ENCODE results near the gene UBE2F.

The UBE2F gene

DNA sequence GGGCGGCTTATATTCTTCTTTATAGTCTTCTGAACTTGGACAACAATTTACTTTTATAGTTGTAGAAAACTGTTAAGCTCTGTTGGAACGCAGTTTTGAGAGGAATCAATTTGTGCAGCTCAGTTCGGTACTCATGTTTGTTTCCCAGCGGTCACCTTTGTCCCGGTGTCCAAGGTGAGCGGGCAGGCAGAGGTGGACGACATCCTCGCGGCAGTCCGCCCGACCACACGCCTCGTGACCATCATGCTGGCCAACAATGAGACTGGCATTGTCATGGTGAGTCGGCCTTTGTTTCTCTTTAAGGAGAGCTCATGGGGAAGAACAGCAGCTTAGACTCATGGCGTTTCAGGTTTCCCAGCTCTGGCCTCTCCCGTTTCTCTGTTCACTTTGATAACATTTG, 114.7 kb downstream of the UBE2F start:
- H3K4me3 ChIP-seq (ENCODE audit: low read length): no peak overlapping the region
- TF ChIP-seq CTCF (IDR thresholded peaks at IDR 0.05; ENCODE audit: insufficient read depth, low read depth, low read length, missing control alignments): no peak
- no peak for DNase-seq (ENCODE audit: low read depth)

GRCh38 chr2:238082151-238082550, 115.3 kb downstream of the UBE2F start:
- no peak for TF ChIP-seq CTCF (IDR thresholded peaks at IDR 0.05; ENCODE audit: insufficient read depth, low read depth, low read length, missing control alignments)
- DNase-seq (ENCODE audit: low read depth): no peak
- no peak overlapping the region for H3K4me3 ChIP-seq (ENCODE audit: low read length)

DNA sequence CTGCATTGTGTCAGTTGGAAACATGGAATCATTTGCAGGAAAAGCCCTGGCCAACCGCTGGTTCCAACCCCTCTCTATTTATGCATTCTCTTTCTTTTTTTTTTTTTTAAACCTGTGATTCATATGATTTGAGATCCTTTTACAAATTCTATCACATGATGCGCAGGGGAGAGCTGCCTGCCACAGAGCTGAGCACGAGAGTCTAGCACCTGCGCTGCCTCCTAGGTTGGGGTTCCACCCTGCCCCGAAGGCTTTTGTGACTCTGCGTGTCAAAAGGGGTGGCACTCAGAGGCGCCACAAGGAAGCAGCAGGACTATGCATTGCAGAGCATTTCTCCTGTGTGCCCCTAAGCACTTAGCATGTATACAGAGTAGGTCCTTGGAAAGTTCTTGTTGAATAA, 116.0 kb downstream of the UBE2F start:
- TF ChIP-seq CTCF (IDR thresholded peaks at IDR 0.05; ENCODE audit: insufficient read depth, low read depth, low read length, missing control alignments): no peak
- no peak overlapping the region for H3K4me3 ChIP-seq (ENCODE audit: low read length)
- no peak for DNase-seq (ENCODE audit: low read depth)

GRCh38 chr2:238083919-238084318, 117.1 kb downstream of the UBE2F start:
- DNase-seq (ENCODE audit: low read depth): no peak
- no peak for TF ChIP-seq CTCF (IDR thresholded peaks at IDR 0.05; ENCODE audit: insufficient read depth, low read depth, low read length, missing control alignments)
- no peak overlapping the region for H3K4me3 ChIP-seq (ENCODE audit: low read length)

GRCh38 chr2:238084761-238085160, 117.9 kb downstream of the UBE2F start:
- H3K4me3 ChIP-seq (ENCODE audit: low read length): no peak overlapping the region
- TF ChIP-seq CTCF (IDR thresholded peaks at IDR 0.05; ENCODE audit: insufficient read depth, low read depth, low read length, missing control alignments): no peak
- no peak for DNase-seq (ENCODE audit: low read depth)

- DNase-seq (ENCODE audit: low read depth): no peak
- no peak overlapping the region for H3K4me3 ChIP-seq (ENCODE audit: low read length)
- no peak for TF ChIP-seq CTCF (IDR thresholded peaks at IDR 0.05; ENCODE audit: insufficient read depth, low read depth, low read length, missing control alignments)
These were observed 119.1 kb downstream of the UBE2F start for GRCh38 chr2:238085899-238086298.

GRCh38 chr2:238087211-238087610, 120.4 kb downstream of the UBE2F start:
- no peak overlapping the region for H3K4me3 ChIP-seq (ENCODE audit: low read length)
- TF ChIP-seq CTCF (IDR thresholded peaks at IDR 0.05; ENCODE audit: insufficient read depth, low read depth, low read length, missing control alignments): no peak
- DNase-seq (ENCODE audit: low read depth): no peak

Data from epithelial cell of esophagus (primary cell).